GM19455 (cell line): Measurements from ENCODE around the gene ZNRF1.

ENCODE experiments used
- ATAC-seq: cut with Tn5 transposase; IDR thresholded peaks from one replicate; pipeline ENCODE4 v1.9.1; 2021; ENCODE audit not compliant: unreplicated experiment

ZNRF1 gene

GRCh38 chr16:75058806-75059205, 60.0 kb downstream of the ZNRF1 start:
- no peak for ATAC-seq

GRCh38 chr16:75059411-75059810, 60.6 kb downstream of the ZNRF1 start:
- no peak for ATAC-seq

GRCh38 chr16:75060723-75061122, 61.9 kb downstream of the ZNRF1 start:
- ATAC-seq = no peak

GRCh38 chr16:75061669-75062068, 62.8 kb downstream of the ZNRF1 start:
- ATAC-seq = no peak

GRCh38 chr16:75062135-75062975, 63.5 kb downstream of the ZNRF1 start:
- ATAC-seq = no peak

- no peak for ATAC-seq
Measured at GRCh38 chr16:75062976-75063346, 64.1 kb downstream of the ZNRF1 start.

GRCh38 chr16:75063549-75064088, 64.8 kb downstream of the ZNRF1 start:
- no peak for ATAC-seq

GRCh38 chr16:75064403-75065148, 65.8 kb downstream of the ZNRF1 start:
- ATAC-seq = no peak

- ATAC-seq = no peak
Measured at GRCh38 chr16:75065149-75065505, 66.3 kb downstream of the ZNRF1 start.

GRCh38 chr16:75065521-75066149, 66.8 kb downstream of the ZNRF1 start:
- ATAC-seq = no peak

- no peak for ATAC-seq
Measured at GRCh38 chr16:75066861-75067447, 68.1 kb downstream of the ZNRF1 start.

GRCh38 chr16:75068085-75069031, 69.5 kb downstream of the ZNRF1 start:
- no peak for ATAC-seq

- no peak for ATAC-seq
Measured at GRCh38 chr16:75070012-75070841, 71.4 kb downstream of the ZNRF1 start.

GRCh38 chr16:75071621-75072020, 72.8 kb downstream of the ZNRF1 start:
- no peak for ATAC-seq

GRCh38 chr16:75072239-75072947, 73.6 kb downstream of the ZNRF1 start:
- no peak for ATAC-seq

- no peak for ATAC-seq
Measured at GRCh38 chr16:75073545-75074303, 74.9 kb downstream of the ZNRF1 start.

GRCh38 chr16:75074304-75074793, 75.5 kb downstream of the ZNRF1 start:
- ATAC-seq = no peak
